ENCODE results near the gene ABCF2. TPM values are rescaled to one million over a fixed set of nuclear protein-coding genes. Genes with fewer than 3 reads are reported as not detected.

The ABCF2 gene
- total RNA-seq, 1 donor from 2014 or later, result 85.4 TPM

- Mint-ChIP-seq H3K27me3 (ENCODE audit: insufficient read depth) (peaks cover 30% of the 10 kb centered on the region), H3K27ac (peak overlapping the region; percentile 48), H3K36me3 (ENCODE audit: low read depth) (peaks cover 5% of the 10 kb centered on the region), H3K4me1 (ENCODE audit: low read depth) (peaks cover 23% of the 10 kb centered on the region), H3K9me3 (no peaks in the 10 kb centered on the region), H3K4me3 (peak overlapping the region; percentile 49)
- DNase-seq (ENCODE audit: low spot score), result no peak
- intact Hi-C loops (cut with micrococcal nuclease), result loop anchor here (1.0 kb wide), 6 partner anchors 11 to 119 kb away; partner anchors contain the start of genes ABCF2 and CHPF2
These were observed 16.6 kb upstream of the ABCF2 start for GRCh38 chr7:151243408-151244195.

GRCh38 chr7:151243045-151243349, 16.0 kb upstream of the ABCF2 start:
- no peaks in the 10 kb centered on the region for H3K9me3 Mint-ChIP-seq
- peaks cover 27% of the 10 kb centered on the region for H3K27me3 Mint-ChIP-seq (ENCODE audit: insufficient read depth)
- intact Hi-C loops (cut with micrococcal nuclease), result no loop called here
- peaks cover 5% of the 10 kb centered on the region for H3K36me3 Mint-ChIP-seq (ENCODE audit: low read depth)
- no peak for DNase-seq (ENCODE audit: low spot score)
- peak overlapping the region; percentile 49 for H3K4me3 Mint-ChIP-seq
- no peak overlapping the region for H3K27ac Mint-ChIP-seq
- peaks cover 23% of the 10 kb centered on the region for H3K4me1 Mint-ChIP-seq (ENCODE audit: low read depth)

GRCh38 chr7:151242159-151243044, 15.4 kb upstream of the ABCF2 start:
- Mint-ChIP-seq H3K27me3 (ENCODE audit: insufficient read depth) (peaks cover 21% of the 10 kb centered on the region), H3K27ac (no peak overlapping the region), H3K36me3 (ENCODE audit: low read depth) (peaks cover 5% of the 10 kb centered on the region), H3K9me3 (no peaks in the 10 kb centered on the region), H3K4me3 (no peak overlapping the region), H3K4me1 (ENCODE audit: low read depth) (peaks cover 19% of the 10 kb centered on the region)
- intact Hi-C loops (cut with micrococcal nuclease), result no loop called here
- no peak for DNase-seq (ENCODE audit: low spot score)

- no peak for DNase-seq (ENCODE audit: low spot score)
- Mint-ChIP-seq H3K27ac (no peak overlapping the region), H3K36me3 (ENCODE audit: low read depth) (peaks cover 5% of the 10 kb centered on the region), H3K4me1 (ENCODE audit: low read depth) (peaks cover 19% of the 10 kb centered on the region), H3K27me3 (ENCODE audit: insufficient read depth) (peaks cover 16% of the 10 kb centered on the region), H3K9me3 (no peaks in the 10 kb centered on the region), H3K4me3 (no peak overlapping the region)
- intact Hi-C loops (cut with micrococcal nuclease), result no loop called here
These were observed 14.7 kb upstream of the ABCF2 start for GRCh38 chr7:151241755-151242096.

- H3K4me3 Mint-ChIP-seq, result peak overlapping the region; percentile 7
- peaks cover 19% of the 10 kb centered on the region for H3K4me1 Mint-ChIP-seq (ENCODE audit: low read depth)
- H3K36me3 Mint-ChIP-seq (ENCODE audit: low read depth), result peaks cover 9% of the 10 kb centered on the region
- H3K27me3 Mint-ChIP-seq (ENCODE audit: insufficient read depth), result peaks cover 11% of the 10 kb centered on the region
- H3K9me3 Mint-ChIP-seq, result no peaks in the 10 kb centered on the region
- H3K27ac Mint-ChIP-seq, result no peak overlapping the region
- DNase-seq (ENCODE audit: low spot score), result no peak
- intact Hi-C loops (cut with micrococcal nuclease), result no loop called here
These were observed 14.1 kb upstream of the ABCF2 start for GRCh38 chr7:151240942-151241754.

GRCh38 chr7:151240536-151240935, 13.5 kb upstream of the ABCF2 start:
- no peak overlapping the region for H3K27ac Mint-ChIP-seq
- peaks cover 9% of the 10 kb centered on the region for H3K36me3 Mint-ChIP-seq (ENCODE audit: low read depth)
- H3K4me1 Mint-ChIP-seq (ENCODE audit: low read depth), result peaks cover 19% of the 10 kb centered on the region
- intact Hi-C loops (cut with micrococcal nuclease), result no loop called here
- H3K4me3 Mint-ChIP-seq, result no peak overlapping the region
- H3K9me3 Mint-ChIP-seq, result no peaks in the 10 kb centered on the region
- no peak for DNase-seq (ENCODE audit: low spot score)
- H3K27me3 Mint-ChIP-seq (ENCODE audit: insufficient read depth), result peaks cover 7% of the 10 kb centered on the region

GRCh38 chr7:151239837-151240459, 12.9 kb upstream of the ABCF2 start:
- no peak overlapping the region for H3K4me3 Mint-ChIP-seq
- H3K9me3 Mint-ChIP-seq, result no peaks in the 10 kb centered on the region
- H3K36me3 Mint-ChIP-seq (ENCODE audit: low read depth), result peaks cover 9% of the 10 kb centered on the region
- no peak overlapping the region for H3K27ac Mint-ChIP-seq
- intact Hi-C loops (cut with micrococcal nuclease), result loop anchor here (10.0 kb wide), 1 partner anchor 1435 kb away; the partner anchor contains the start of gene XRCC2
- DNase-seq (ENCODE audit: low spot score), result no peak
- H3K27me3 Mint-ChIP-seq (ENCODE audit: insufficient read depth), result peaks cover 6% of the 10 kb centered on the region
- H3K4me1 Mint-ChIP-seq (ENCODE audit: low read depth), result peaks cover 19% of the 10 kb centered on the region

- Mint-ChIP-seq H3K4me1 (ENCODE audit: low read depth) (peaks cover 19% of the 10 kb centered on the region), H3K27ac (no peak overlapping the region), H3K36me3 (ENCODE audit: low read depth) (peaks cover 9% of the 10 kb centered on the region), H3K4me3 (no peak overlapping the region), H3K27me3 (ENCODE audit: insufficient read depth) (no peaks in the 10 kb centered on the region), H3K9me3 (no peaks in the 10 kb centered on the region)
- intact Hi-C loops (cut with micrococcal nuclease), result loop anchor here (10.0 kb wide), 1 partner anchor 1436 kb away; the partner anchor contains the start of gene XRCC2
- no peak for DNase-seq (ENCODE audit: low spot score)
These were observed 12.2 kb upstream of the ABCF2 start for GRCh38 chr7:151238924-151239836.

GRCh38 chr7:151238190-151238810, 11.3 kb upstream of the ABCF2 start:
- intact Hi-C loops (cut with micrococcal nuclease), result loop anchor here (10.0 kb wide), 1 partner anchor 1437 kb away; the partner anchor contains the start of gene XRCC2
- DNase-seq (ENCODE audit: low spot score), result no peak

GRCh38 chr7:151237244-151238189, 10.5 kb upstream of the ABCF2 start:
- no peak for DNase-seq (ENCODE audit: low spot score)
- H3K4me3 Mint-ChIP-seq, result no peak overlapping the region
- no peak overlapping the region for H3K27ac Mint-ChIP-seq
- H3K9me3 Mint-ChIP-seq, result no peaks in the 10 kb centered on the region
- peaks cover 15% of the 10 kb centered on the region for H3K36me3 Mint-ChIP-seq (ENCODE audit: low read depth)
- H3K4me1 Mint-ChIP-seq (ENCODE audit: low read depth), result peaks cover 14% of the 10 kb centered on the region
- H3K27me3 Mint-ChIP-seq (ENCODE audit: insufficient read depth), result no peaks in the 10 kb centered on the region
- intact Hi-C loops (cut with micrococcal nuclease), result loop anchor here (10.0 kb wide), 1 partner anchor 1437 kb away; the partner anchor contains the start of gene XRCC2

More at GRCh38 chr7:151238190-151238810, 11.3 kb upstream of the ABCF2 start:
- Mint-ChIP-seq H3K36me3 (ENCODE audit: low read depth) (peaks cover 15% of the 10 kb centered on the region), H3K4me1 (ENCODE audit: low read depth) (peaks cover 19% of the 10 kb centered on the region), H3K27me3 (ENCODE audit: insufficient read depth) (no peaks in the 10 kb centered on the region), H3K9me3 (no peaks in the 10 kb centered on the region), H3K4me3 (no peak overlapping the region), H3K27ac (no peak overlapping the region)

Data from activated T-helper 1 cell treated with anti-CD3 and anti-CD28 coated beads, Interleukin-12 subunit alpha, Interleukin-12 subunit beta, Interleukin-2, Interleukin-4 antibody, amounts not matched to agents 30 ng/mL and 10 ng/mL and 1 ng/mL, durations not matched to agents 14 hours and 24 hours and 36 hours (primary cell).